HepG2 (cell line): ENCODE data around the gene LCE6A.

Experiments used
- SNAPC5 ChIP-seq: sonication (generic); formaldehyde crosslinking; IDR thresholded peaks from 2 replicates; pipeline ENCODE4 v1.8.1; 2023; ENCODE audit warnings: mild to moderate bottlenecking, missing genetic modification reagents, borderline replicate concordance
- TBP ChIP-seq: sonication (generic); formaldehyde crosslinking; IDR thresholded peaks from 2 replicates; pipeline ENCODE4 v1.5.0; 2020; ENCODE audit warnings: missing genetic modification reagents
- YY1 ChIP-seq: IDR thresholded peaks from 2 replicates; pipeline ENCODE4 v1.6.1; 2011; ENCODE audit warnings: low read length, low read depth, moderate library complexity, mild to moderate bottlenecking; ENCODE audit not compliant: insufficient read depth, insufficient replicate concordance
- ZNF335 ChIP-seq: sonication (generic); formaldehyde crosslinking; IDR thresholded peaks from 2 replicates; pipeline ENCODE4 v1.4.0; 2020; ENCODE audit warnings: missing genetic modification reagents
- ZXDC ChIP-seq: sonication (generic); formaldehyde crosslinking; IDR thresholded peaks from 2 replicates; pipeline ENCODE4 v1.5.0; 2020; ENCODE audit warnings: mild to moderate bottlenecking, missing genetic modification reagents
- TF ChIP-seq, protein P1 (sequence below): sonication (generic); formaldehyde crosslinking; conservative IDR thresholded peaks from 2 replicates; pipeline ENCODE4 v1.4.0; 2020; ENCODE audit warnings: missing genetic modification reagents
- TF ChIP-seq, protein P2 (sequence below): sonication (generic); formaldehyde crosslinking; IDR thresholded peaks from 2 replicates; pipeline ENCODE4 v1.5.0; 2020; ENCODE audit warnings: mild to moderate bottlenecking, missing genetic modification reagents, moderate library complexity

DNA sequence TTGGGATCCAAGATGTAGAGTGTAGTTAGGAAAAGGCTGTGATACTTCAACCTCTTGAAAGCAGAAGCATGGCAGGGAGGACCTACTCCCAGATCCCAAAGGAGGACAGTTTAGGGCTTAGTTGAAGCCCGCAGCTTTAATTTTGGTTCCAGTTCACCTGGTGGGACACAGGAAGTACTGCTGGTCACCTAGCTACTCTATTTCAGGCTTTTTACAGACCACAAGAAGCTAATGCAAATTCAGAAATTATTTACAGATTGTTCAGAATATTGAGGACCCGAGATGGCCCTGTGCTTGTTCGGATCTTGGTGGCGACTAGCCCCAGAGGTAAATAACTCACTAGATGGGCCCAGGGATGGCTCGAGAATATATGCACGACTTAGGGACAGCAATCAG lies 29.1 kb downstream of the LCE6A start:
- TF ChIP-seq ZXDC (CRISPR knock-in tag): no peak
- TF ChIP-seq, protein P1, sequence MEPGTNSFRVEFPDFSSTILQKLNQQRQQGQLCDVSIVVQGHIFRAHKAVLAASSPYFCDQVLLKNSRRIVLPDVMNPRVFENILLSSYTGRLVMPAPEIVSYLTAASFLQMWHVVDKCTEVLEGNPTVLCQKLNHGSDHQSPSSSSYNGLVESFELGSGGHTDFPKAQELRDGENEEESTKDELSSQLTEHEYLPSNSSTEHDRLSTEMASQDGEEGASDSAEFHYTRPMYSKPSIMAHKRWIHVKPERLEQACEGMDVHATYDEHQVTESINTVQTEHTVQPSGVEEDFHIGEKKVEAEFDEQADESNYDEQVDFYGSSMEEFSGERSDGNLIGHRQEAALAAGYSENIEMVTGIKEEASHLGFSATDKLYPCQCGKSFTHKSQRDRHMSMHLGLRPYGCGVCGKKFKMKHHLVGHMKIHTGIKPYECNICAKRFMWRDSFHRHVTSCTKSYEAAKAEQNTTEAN (CRISPR knock-in tag): no peak
- TF ChIP-seq SNAPC5 (CRISPR knock-in tag): no peak
- TF ChIP-seq ZNF335 (CRISPR knock-in tag): no peak
- TF ChIP-seq TBP (CRISPR knock-in tag): no peak
- TF ChIP-seq, protein P2, sequence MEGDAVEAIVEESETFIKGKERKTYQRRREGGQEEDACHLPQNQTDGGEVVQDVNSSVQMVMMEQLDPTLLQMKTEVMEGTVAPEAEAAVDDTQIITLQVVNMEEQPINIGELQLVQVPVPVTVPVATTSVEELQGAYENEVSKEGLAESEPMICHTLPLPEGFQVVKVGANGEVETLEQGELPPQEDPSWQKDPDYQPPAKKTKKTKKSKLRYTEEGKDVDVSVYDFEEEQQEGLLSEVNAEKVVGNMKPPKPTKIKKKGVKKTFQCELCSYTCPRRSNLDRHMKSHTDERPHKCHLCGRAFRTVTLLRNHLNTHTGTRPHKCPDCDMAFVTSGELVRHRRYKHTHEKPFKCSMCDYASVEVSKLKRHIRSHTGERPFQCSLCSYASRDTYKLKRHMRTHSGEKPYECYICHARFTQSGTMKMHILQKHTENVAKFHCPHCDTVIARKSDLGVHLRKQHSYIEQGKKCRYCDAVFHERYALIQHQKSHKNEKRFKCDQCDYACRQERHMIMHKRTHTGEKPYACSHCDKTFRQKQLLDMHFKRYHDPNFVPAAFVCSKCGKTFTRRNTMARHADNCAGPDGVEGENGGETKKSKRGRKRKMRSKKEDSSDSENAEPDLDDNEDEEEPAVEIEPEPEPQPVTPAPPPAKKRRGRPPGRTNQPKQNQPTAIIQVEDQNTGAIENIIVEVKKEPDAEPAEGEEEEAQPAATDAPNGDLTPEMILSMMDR: no peak
- TF ChIP-seq YY1: no peak
